CD4-positive, alpha-beta T cell treated with Interleukin-10 for 1 hour (primary cell): ENCODE measurements around the gene DNAH17.

Source experiments
- DNase-seq: peaks from one replicate; pipeline ENCODE4 v3.0.0-alpha.2; 2020

DNAH17 gene

GRCh38 chr17:78400581-78401240, 176.5 kb downstream of the DNAH17 start:
- no peak for DNase-seq

GRCh38 chr17:78399693-78400144, 177.5 kb downstream of the DNAH17 start:
- DNase-seq, result no peak

DNA sequence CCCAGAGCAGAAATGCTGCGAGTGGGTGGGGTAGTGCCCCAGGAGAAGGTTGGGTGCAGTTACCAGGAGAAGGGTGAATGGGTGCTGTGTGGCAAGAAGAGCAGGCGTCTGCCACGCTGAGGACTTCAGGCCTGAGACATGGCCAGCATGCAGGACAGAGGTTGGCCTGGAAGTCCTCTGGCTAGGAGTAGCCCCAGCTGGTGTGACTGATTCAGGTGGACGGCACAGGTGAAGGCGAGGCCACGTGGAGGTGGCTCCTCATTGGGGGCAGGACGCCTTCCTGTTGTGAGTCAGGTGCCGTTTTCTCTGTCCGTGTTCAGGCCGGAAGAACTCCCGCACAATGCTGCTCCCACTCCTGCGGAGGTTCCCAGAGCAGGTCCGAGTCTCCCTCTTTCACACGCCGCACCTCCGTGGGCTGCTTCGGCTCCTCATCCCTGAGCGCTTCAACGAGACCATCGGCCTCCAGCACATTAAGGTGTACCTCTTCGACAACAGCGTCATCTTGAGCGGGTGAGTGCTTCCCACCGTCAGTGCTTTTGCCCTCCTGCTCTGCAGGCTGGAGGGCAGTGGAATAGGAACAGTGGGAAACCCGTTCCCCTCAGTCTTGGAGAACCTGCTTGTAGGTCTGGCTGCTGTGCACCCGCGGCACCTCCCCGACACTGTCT, 178.0 kb downstream of the DNAH17 start:
- no peak for DNase-seq

DNA sequence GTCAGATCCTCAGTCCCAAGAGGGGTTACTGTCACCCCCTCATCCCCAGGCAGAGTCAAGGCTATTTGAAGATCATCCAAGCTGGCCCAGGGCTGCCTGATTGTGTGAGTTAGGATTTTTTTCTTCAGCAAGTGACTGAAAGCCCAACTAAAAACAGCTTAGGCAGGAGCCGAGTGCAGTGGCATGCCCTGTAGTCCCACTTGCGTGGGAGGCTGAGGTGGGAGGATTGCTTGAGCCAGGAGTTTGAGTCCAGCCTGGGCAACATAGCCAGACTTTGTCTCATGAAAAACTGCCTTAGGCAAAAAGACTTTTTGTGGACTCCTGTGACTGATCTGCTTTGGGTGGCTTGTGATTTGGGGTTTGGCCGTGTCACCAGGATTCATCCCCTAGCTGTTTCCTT, 178.8 kb downstream of the DNAH17 start:
- no peak for DNase-seq

DNA sequence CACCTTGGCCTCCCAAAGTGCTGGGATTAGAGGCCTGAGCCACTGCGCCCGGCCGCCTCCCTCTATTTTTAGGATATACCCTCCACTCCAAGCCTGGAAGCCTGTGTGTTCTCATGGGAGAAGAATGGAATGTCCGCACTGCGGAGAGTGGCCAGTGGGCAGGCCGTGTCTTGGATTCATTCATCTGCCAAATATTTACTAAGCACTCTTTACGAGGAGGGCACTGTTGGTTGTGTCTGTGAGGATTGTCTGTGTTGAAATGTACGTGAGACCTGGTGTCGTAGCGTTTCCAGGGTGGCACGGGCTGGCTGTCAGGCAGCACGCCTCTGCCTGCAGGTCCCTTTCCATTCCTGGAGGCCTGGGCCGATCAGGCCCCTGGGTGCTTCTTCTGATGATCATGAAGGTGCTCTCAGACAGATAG, 179.5 kb downstream of the DNAH17 start:
- no peak for DNase-seq

- no peak for DNase-seq
Observed at GRCh38 chr17:78396441-78397337, 180.5 kb downstream of the DNAH17 start.

- DNase-seq, result no peak
Observed at GRCh38 chr17:78395155-78395554, 182.0 kb downstream of the DNAH17 start.

DNA sequence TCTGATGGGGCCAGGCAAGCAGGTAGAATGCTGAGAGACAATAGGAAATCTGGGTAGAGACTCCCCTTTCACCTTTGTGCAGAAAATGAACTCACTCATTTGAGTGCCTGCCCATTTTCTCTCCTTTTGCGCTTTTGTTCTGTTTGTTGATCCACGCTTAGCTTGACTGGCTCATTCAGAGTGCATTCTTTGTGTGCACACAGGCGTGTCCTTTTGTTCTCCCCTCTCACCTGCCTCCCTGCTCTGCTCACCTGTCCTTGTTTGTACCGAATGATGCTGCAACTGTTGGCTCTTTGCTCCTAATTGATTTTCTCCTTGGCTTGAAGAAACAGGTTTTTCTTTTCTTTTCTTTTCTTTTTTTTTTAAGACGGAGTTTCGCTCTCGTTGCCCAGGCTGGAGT, 183.0 kb downstream of the DNAH17 start:
- no peak for DNase-seq

DNA sequence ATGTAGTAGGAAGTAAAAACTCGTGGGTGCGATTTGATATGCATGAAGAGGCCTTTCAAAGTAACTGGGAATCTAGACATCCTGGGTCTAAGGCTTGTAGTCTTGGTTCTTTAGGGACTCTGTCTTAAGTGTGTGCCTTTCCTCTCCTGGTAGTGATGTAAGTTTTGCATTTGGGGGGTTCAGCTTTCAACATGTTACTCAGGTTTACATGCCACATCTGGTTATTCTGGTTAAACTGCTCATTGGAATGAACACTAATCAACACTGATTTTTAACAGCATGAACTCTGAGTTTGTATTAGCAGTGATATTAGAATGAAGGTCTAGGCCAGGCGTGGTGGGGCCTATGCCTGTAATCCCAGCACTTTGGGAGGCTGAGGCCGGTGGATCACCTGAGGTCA, 183.6 kb downstream of the DNAH17 start:
- no peak for DNase-seq

DNA sequence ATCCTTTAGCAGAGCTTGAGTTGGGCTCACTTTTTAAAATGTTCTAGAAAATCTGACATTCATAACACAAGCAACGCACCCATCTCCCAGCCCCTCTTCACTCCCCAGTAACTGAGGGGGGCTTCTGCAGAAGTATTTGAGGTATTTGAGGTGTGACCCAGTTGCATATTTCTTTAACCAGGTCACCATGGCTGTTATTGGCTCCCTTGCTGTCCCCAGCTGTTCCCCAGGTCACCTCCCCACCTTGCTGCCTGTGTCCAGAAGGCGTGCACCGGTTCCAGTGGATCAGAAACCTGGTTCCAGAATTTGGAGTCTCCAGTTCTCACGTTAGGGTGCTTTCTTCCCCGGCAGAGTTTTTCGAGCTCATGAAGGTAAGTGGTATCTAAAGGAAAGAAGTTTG, 184.9 kb downstream of the DNAH17 start:
- DNase-seq, result no peak

- DNase-seq, result no peak
Observed at GRCh38 chr17:78391843-78392242, 185.4 kb downstream of the DNAH17 start.

- no peak for DNase-seq
Observed at GRCh38 chr17:78391051-78391431, 186.2 kb downstream of the DNAH17 start.

- no peak for DNase-seq
Observed at GRCh38 chr17:78390241-78391050, 186.8 kb downstream of the DNAH17 start.

DNA sequence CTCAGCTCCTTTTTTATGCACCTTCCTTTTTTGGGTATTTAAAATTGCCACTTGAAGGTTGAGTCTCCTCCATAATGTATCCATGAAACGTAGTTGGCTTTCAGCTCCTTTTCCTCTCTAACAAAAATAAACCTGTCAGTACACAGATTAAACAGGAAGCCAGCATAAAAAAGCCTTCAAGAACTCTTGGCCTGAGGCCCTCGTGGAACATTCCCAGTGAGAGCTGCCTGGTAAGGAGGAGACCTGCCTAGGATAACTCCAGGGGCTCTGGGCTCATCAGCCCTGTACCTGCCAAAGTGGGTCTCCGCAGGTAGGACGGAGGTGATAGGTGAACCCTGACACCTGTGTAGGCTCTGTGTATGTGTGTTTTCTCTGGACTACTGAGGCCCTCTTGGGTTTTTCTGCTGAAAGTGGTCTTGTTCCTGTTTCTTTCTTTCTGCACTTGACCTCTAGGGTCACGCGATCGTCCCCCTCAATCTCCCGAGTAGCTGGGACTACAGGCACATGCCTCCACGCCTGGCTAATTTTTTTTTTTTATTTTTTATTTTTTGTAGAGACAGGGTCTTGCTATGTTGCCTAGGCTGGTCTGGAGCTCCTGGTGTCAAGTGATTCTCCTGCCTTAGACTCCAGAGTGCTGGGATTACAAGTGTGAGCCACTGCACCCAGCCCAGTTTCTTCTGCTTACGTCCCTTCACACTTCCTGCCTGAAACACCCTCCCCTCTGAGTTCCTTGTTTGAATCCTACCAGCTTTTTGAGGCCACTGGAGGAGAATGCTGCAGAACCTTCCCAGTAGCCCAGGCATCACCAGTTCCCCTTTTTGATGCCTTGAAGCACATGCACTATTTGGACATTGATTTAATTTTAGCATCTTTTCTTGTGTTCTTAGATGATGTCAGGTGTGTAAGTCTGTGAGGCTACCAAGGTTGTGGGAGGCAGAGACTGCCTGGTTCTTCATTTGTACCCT, 188.9 kb downstream of the DNAH17 start:
- peak; percentile 35 for DNase-seq

- DNase-seq, result no peak
Observed at GRCh38 chr17:78384479-78385175, 192.6 kb downstream of the DNAH17 start.

- peak; percentile 45 for DNase-seq
Observed at GRCh38 chr17:78383725-78384471, 193.3 kb downstream of the DNAH17 start.

- DNase-seq, result peak; percentile 73
Observed at GRCh38 chr17:78381601-78382232, 195.5 kb downstream of the DNAH17 start.

DNA sequence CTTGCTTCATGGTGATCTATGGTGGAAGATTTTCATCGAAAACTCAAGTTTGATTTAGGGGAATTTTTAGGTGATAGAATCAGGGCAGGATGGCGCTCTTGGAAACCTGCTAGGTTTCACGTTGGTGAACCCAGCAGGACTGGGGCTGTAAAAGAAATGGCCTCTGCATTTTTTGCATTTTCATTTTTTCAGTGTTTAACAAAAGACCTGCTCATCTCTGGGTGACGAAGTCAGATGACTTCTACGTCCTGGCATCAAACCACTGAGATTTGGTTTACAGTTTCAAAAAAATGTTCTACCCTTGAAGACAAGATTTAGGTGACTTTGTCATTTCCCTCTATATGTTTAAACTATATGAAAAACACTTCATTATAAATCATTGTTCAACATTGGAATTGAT, 196.8 kb downstream of the DNAH17 start:
- no peak for DNase-seq

DNA sequence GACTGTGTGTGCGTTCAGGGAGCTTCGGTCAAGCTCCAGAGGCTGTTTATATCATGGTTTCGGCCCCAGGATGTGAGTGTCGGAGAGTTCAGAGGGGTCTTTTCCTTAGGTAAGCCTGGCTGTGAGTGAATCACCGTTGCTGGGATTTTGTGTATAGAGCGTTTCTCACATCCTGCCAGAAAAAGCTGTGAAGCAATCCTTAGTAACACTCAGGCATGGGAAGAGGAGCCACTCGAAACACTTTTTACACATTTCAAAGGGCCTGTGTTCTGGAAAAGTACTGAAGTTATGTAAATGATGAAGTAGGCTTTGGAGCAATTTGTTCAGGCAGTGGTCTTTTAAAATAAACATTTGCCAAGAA, 198.1 kb downstream of the DNAH17 start:
- no peak for DNase-seq
